AG04450 (cell line): ENCODE measurements around the gene TOP2B. TPM values are rescaled to one million over a fixed set of nuclear protein-coding genes. Genes with fewer than 3 reads are reported as not detected.

ENCODE experiments used
- CTCF ChIA-PET: fragments of 300-600, 350-600 bp; formaldehyde crosslinking; extraction: SDS; loops from one replicate; lab custom pipeline; 2022; ENCODE audit warnings: antibody characterized with exemption, inconsistent platforms; lab: Charles Lee
- POLR2A ChIA-PET: fragments of 350-600 bp; formaldehyde crosslinking; extraction: SDS; loops from one replicate; lab custom pipeline; 2021; ENCODE audit warnings: antibody characterized with exemption, inconsistent platforms; lab: Yijun Ruan, JAX
- DNase-seq: peaks from one replicate; pipeline ENCODE4 v3.0.0-alpha.2; 2011; ENCODE audit warnings: low read depth, low spot score
- H3K27ac ChIP-seq: one replicate; pipeline ENCODE4 v1.5.1; 2012; ENCODE audit warnings: low read depth, low read length, control low read depth
- H3K27me3 ChIP-seq: one replicate; pipeline ENCODE4 v1.6.0; 2012; ENCODE audit warnings: low read length; ENCODE audit not compliant: control insufficient read depth, insufficient read depth
- H3K4me3 ChIP-seq: 2 replicates; pipeline ENCODE4 v1.5.1; 2011; ENCODE audit warnings: mild to moderate bottlenecking, low read depth, low read length, control low read depth
- H3K9me3 ChIP-seq: 2 replicates; pipeline ENCODE4 v1.5.1; 2012; ENCODE audit warnings: low read length; ENCODE audit not compliant: control insufficient read depth, insufficient read depth
- polyA plus RNA-seq: library from polyadenylated mRNA; depleted of rRNA; stranded (reverse); fragments of >200 nt; gene quantifications from 2 replicates; pipeline ENCODE4 v1.2.3, GENCODE V29; 2011
- TF ChIP-seq, protein P1 (sequence below): IDR thresholded peaks from 2 replicates; pipeline ENCODE4 v1.5.1; 2011; ENCODE audit warnings: low read depth, low read length, control low read depth, inconsistent platforms

Gene TOP2B
- polyA plus RNA-seq, 1 experiment: 95.9 TPM

DNA sequence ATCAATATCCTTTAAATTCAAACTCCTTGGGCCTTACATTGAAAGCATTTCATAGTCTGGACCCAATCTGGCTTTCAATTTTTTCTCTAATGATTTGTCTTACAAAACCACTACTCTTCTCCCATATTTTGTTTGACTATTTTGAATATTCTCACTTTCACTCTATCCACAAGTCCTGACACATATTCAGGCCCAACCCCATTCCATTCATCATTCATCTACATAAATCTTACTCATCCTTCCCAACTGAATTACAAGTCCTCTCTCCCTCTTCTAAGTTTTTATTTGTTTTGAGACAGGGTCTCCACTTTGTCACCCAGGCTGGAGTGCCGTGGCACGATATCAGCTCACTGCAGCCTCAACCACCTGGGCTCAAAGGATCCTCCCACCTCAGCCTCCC, 43.6 kb downstream of the TOP2B start:
- Histone ChIP-seq H3K27ac (no peak overlapping the region), H3K9me3 (no peaks in the 10 kb centered on the region), H3K4me3 (no peak overlapping the region), H3K27me3 (no peaks in the 10 kb centered on the region)
- TF ChIP-seq, protein P1, sequence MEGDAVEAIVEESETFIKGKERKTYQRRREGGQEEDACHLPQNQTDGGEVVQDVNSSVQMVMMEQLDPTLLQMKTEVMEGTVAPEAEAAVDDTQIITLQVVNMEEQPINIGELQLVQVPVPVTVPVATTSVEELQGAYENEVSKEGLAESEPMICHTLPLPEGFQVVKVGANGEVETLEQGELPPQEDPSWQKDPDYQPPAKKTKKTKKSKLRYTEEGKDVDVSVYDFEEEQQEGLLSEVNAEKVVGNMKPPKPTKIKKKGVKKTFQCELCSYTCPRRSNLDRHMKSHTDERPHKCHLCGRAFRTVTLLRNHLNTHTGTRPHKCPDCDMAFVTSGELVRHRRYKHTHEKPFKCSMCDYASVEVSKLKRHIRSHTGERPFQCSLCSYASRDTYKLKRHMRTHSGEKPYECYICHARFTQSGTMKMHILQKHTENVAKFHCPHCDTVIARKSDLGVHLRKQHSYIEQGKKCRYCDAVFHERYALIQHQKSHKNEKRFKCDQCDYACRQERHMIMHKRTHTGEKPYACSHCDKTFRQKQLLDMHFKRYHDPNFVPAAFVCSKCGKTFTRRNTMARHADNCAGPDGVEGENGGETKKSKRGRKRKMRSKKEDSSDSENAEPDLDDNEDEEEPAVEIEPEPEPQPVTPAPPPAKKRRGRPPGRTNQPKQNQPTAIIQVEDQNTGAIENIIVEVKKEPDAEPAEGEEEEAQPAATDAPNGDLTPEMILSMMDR: no peak
- POLR2A ChIA-PET: no interaction called here
- CTCF ChIA-PET: interaction anchor here (2.0 kb wide), 1 partner anchor 28 kb away, joined by 8 read pairs; no protein-coding TSS in a partner anchor
- no peak for DNase-seq

DNA sequence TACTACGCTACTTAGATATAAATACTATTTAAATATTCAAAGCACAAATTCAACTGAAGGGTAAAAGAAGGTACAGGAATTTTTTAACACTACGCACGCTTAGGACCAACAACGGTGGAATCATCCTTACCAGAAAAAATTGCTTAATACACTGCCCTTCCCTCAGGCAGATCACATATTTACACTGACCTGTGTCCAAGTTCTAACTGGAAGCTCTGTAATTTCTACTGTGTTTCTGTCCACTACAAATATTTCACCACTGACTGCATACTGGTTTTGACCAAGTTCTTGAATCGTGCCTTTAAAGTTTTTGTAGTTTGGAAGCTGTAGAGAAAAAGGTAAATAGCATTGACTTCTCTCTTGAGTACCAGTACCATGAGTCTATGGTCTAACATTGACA, 44.2 kb downstream of the TOP2B start:
- POLR2A ChIA-PET: no interaction called here
- no peak overlapping the region for H3K4me3 ChIP-seq
- CTCF ChIA-PET: interaction anchor here (2.0 kb wide), 1 partner anchor 27 kb away, joined by 8 read pairs; no protein-coding TSS in a partner anchor
- H3K9me3 ChIP-seq: no peaks in the 10 kb centered on the region
- H3K27ac ChIP-seq: no peak overlapping the region
- TF ChIP-seq, protein P1: no peak
- no peaks in the 10 kb centered on the region for H3K27me3 ChIP-seq
- no peak for DNase-seq

DNA sequence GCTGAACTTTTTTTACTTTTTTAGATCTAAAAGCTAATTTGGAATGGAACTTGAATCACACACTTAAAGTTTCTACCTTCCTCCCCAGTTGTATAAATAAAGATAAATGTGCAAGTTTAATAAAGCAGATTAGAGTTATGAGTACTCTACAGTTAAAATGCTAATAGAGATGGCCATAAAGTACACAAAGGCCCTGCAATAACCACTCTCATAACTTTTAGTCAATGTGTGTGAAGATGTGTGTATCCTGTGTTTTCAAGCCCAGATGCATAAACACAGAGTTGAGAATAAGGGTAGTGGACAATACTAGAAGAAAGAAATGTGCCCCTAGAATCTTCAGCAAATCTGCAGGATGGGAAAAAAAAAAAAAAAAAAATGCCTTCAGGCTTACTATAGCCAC, 45.3 kb downstream of the TOP2B start:
- Histone ChIP-seq H3K27me3 (no peaks in the 10 kb centered on the region), H3K9me3 (no peaks in the 10 kb centered on the region), H3K4me3 (no peak overlapping the region), H3K27ac (no peak overlapping the region)
- ChIA-PET POLR2A (no interaction called here), CTCF (interaction anchor here (1.2 kb wide), 1 partner anchor 26 kb away, joined by 3 read pairs; no protein-coding TSS in a partner anchor)
- DNase-seq: no peak
- TF ChIP-seq, protein P1: no peak

DNA sequence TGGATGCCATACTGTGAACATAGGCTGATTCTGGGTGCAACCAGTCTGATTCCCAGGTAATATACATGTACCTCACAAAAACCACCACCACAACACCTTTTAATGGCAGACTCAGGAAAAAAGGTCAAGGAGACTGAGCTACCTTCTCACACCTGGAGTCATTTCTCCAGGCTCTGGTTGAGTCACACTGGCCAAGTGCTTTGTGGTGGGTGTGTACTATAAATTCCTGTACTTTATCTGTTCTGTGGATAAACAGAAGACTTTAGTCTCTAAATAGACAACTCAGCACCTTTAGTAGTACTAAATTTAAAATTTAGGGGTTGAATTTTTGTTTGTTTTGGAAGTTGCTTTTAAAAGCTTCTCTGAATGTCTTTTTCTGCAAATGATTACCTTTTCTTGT, 46.7 kb downstream of the TOP2B start:
- no peak overlapping the region for H3K27ac ChIP-seq
- no peaks in the 10 kb centered on the region for H3K9me3 ChIP-seq
- no peak overlapping the region for H3K4me3 ChIP-seq
- no peak for DNase-seq
- CTCF ChIA-PET: interaction anchor here (1.2 to 3.3 kb wide), 3 partner anchors 25 to 239 kb away, joined by 4 to 23 read pairs (median 5); no protein-coding TSS in a partner anchor
- TF ChIP-seq, protein P1: no peak
- H3K27me3 ChIP-seq: no peaks in the 10 kb centered on the region
- POLR2A ChIA-PET: no interaction called here

DNA sequence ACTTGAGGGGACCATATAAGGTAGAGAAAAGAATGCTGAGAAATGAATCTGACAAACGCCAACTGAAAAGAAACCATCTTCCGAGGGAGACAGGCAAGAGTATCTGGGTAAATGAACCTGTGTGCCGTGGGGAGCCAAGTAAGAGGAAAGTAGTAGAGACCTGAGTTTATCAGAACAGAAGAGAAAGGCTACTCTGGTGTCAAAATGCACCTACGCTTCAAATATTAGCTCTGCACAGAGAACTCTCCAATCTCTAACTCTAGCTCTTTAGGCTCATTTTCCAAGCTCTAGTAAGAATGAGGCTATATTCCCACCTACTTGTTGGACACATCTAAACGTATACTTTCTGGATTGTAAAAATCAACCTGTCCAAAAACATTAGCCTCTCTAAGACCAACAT, 53.5 kb downstream of the TOP2B start:
- no peak overlapping the region for H3K27ac ChIP-seq
- no peaks in the 10 kb centered on the region for H3K9me3 ChIP-seq
- no peaks in the 10 kb centered on the region for H3K27me3 ChIP-seq
- TF ChIP-seq, protein P1: no peak
- POLR2A ChIA-PET: no interaction called here
- DNase-seq: no peak
- CTCF ChIA-PET: interaction anchor here (0.9 to 3.1 kb wide), 2 partner anchors 17 to 112 kb away, joined by 3 to 21 read pairs; no protein-coding TSS in a partner anchor
- H3K4me3 ChIP-seq: no peak overlapping the region
